ENCODE measurements around the gene JMJD7.
A peak's percentile ranks its signal among the peaks of the same experiment; 100 is the strongest.

Gene JMJD7

DNA sequence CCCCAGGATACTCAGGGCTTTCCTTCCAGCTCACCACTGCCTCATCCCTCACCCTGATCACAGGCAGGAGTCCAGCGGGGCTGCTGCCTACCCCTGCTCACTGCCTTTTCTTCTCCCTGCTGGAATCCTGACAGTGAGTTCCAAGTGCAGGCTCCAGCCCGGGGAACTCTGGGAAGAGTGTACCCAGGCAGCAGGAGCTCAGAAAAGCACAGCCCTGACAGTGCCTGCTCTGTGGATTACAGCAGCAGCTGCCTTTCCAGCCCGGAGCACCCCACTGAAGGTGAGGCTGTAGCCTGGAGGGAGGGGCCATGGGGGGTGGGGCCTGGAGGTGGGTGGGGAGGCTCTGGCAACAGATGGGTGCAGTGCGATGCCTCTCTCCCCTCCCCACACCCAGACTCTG, 6.1 kb upstream of the JMJD7 start:
- no peak for DNase-seq (ENCODE audit: low read depth in 2 of 2)

DNA sequence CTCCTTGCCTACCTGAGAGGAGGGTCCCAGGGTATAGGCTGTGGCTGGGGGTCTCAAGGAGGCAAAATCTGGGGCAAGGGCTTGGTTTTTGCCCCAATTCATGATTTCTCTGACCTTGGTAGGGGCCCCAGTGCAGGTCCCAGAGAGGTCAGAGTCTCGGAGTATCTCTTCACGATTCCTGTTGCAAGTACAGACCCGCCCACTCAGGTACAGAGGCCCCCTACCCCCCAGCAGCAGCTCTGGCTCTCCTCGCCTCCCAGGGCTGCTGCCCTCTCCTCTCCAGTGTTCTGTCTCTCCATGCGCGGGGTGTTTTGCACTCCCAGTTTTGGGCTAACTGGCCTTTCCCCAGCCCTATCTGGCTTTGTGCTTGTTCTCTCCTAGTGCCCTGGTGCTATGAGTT, 5.4 kb upstream of the JMJD7 start:
- DNase-seq (ENCODE audit: low read depth in 2 of 2) = no peak

DNA sequence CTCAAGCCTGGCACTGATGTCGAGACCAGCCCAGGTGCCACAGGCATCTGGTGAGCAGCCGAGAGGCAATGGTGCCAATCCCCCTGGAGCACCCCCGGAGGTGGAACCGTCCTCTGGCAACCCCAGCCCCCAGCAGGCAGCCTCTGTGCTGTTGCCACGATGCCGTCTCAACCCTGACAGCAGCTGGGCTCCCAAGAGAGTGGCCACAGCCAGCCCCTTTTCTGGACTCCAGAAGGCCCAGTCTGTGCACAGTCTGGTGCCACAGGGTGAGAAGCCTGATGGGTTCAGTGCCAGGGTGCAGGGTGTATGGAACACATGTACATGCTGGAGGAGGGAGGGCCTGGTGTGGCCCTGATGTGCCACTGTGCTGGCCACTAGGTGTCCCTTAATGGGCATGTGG, 4.9 kb upstream of the JMJD7 start:
- no peak for DNase-seq (ENCODE audit: low read depth in 2 of 2)

DNA sequence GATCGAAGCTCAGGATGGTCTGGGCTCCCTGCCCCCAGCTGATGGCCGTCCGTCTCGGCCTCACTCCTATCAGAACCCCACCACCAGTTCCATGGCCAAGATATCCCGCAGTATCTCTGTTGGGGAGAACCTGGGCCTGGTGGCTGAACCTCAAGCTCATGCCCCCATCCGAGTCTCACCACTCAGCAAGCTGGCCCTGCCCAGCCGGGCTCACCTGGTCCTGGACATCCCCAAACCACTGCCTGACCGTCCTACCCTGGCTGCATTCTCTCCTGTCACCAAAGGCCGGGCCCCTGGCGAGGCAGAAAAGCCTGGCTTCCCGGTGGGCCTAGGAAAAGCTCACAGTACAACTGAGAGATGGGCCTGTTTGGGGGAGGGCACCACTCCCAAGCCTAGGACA, 4.4 kb upstream of the JMJD7 start:
- no peak for DNase-seq (ENCODE audit: low read depth in 2 of 2)

DNA sequence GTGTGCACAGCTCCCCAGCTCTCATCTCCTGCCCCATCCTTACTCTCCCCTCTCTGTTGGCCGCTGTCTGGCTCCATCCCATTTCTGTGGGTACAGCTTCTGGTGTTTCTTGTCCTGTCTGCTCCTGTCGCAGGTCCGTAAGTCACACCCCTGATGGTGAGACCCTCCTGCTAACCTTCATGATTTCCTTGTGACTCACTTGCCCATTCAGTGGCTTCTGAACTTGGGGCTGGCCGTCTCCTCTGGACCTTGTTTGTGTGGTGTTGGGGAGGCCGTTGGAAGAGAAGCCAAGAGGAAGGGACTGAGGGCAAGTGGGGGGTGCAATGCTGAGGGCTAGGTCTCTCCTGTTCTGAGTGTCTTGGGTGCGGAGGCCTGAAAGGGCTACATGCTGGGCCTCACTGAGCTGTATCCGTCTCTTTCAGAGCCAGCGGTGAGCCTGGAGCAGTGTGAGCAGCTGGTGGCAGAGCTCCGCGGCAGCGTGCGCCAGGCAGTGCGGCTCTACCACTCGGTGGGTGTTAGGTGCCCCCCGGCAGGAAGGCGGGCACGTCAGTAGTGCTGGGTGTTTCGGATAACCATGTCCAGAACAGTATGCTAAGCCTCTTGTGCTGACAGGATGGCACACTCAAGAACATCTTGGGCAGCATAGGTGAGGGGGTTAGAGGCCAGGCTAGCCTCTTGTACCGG, 3.7 kb upstream of the JMJD7 start:
- DNase-seq (ENCODE audit: low read depth in 2 of 2) = no peak

DNA sequence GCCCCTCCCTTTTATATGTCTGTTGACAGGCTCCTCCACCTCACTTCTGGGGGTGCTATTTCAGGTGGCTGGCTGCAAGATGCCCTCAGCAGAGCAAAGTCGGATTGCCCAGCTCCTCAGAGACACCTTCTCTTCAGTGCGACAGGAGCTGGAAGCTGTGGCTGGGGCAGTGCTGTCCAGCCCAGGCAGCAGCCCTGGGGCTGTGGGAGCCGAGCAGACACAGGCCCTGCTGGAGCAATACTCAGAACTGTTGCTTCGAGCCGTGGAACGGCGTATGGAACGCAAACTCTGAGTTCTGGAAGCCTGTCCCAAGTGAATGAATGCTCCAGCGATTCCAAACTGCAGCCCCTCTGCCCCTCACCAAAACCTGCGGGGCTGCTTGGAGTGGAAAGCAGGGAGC, 2.7 kb upstream of the JMJD7 start:
- no peak for DNase-seq (ENCODE audit: low read depth in 2 of 2)

DNA sequence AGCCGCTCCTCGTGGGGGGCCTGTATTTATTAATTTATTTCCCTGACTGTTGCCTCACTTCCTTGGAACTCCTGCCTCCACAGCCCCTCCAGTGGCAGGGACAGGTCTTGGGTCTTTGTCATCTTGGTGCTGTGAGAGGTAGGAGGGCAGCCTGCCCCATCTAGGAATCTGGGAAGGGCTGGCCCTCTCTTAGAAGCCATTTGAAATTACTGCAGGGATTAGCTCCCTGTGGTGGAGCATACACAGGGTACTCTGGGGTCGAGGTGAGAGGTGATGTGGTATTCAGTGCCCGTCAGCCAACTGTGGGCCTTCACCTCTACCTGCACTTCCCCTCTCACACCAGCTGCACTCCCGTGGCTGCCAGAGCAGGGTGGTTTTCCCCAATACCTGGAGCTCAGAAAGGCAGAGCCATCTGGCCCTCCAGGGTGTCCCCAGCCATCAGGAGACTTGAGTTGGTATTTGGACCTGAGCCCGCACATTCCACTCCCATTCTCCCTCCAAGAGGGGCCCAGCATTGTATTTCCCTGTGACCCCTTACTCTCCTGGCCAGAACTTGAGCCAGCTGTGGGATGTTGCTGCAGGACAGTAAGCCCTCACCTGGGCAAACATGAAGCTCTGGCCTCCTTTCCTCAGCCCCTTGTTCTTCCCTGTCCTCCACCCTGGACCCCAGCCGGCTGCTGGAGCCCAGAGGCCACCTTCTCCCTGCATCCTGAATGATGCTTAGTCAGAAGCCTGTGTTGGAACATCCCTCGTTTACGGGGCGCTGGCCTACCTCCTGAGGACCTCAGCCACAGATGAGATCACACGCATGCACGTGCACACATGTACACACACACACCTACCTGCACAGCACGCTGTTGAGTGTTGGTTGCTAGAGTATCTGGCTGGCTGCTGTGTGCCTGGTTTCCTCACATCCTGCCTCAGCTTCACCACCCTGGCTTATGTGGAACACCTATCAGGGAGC, 2.0 kb upstream of the JMJD7 start:
- no peak for DNase-seq (ENCODE audit: low read depth in 2 of 2)

DNA sequence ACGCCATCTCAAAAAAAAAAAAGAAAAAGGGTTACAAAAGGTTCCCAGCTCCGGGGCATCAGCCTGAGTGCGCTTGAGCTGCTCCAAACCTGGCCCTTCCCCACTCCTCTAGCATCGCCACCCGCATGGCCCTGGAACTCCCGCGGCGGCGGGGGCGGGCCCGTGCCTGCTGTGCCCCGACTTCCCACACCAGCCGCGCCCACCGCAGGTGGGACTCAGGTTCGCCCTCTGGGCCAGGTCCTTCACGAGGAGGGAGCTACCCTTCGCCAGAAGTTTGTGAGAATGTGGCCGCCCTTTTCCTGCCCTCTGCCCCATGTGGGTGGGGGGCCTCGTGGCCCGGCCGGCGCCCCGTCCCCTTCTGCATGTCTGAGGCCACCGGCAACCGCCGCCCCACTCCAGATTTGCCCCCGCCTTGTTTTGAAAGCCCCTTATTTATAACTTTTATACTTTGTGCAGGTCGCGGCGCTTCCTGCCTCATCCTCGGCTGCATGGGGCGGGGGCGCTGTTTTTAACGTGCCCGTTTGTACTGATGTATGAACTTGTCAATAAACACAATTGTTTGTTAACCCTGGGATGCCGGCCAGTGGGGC, 507 bp upstream of the JMJD7 start:
- DNase-seq (ENCODE audit: low read depth in 2 of 2) = no peak

DNA sequence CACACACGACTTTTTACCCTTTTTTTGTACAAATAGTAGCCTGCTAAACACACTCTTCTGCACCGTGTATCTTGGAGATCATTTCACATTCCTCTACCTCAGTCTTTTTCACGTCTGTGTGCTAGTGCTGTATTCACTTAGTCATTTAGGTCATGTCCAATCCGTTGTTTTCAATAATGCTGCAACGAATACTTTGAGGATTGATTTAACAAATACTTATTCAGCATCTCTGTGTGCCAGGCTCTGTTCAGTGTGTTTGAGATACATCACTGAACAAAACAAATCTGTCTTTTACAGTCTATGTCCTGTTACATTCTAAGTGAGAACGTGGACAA, 882 bp downstream of the JMJD7 start:
- DNase-seq (ENCODE audit: low read depth in 2 of 2) = no peak

DNA sequence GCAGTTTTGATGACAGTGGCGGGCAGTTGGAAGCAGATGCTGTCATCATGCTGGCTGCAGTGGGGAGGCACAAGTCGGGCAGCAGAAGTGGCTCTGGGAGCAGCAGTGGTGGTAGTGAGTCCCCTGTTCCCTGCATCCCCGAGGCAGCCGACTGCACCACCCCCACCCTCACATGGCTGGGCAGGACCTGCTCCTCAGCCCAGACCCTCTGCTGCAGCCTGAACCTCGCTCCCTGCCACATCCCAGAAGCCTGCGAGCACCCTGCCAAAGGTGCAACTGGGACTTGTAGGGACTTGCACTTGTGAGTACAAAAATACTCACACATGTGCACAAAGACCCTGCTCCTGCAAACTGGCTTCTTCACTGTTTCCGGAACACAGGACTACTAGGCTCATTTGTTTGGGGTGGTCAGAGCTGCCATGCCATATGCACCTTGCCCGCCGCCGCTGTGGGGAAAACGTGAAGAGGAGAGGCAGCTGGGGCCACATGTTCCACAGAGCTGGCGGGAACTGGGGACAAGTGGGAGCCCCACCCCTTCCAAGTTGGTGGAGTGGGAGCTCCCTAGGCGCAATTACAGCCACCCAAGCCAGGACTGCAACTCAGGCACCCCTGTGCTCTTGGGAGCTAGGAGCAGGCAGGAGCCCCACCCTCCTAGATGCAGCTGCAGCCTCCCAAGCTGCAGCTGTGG, 2.2 kb downstream of the JMJD7 start:
- no peak for DNase-seq (ENCODE audit: low read depth in 2 of 2)

DNA sequence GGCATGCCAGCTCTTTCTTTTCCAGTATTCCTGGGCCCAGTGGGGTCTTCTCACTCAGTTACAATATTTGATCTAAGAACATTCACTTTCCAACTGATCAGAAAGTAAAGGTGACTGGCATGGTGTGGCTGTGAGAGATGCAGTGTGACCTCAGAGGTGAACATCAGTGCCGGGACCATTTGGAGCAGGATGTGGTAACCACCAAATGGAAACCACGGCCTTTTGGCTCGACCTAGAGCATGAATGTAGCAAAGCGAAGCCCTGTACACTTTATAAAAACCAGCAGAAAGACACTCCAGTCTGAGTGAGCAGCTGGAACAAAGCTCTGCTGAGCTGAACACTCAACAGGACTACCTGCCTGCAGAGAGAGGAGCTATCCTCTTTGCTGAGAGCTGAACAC, 3.4 kb downstream of the JMJD7 start:
- peak in 1 of 2 donors; percentile 14 for DNase-seq (ENCODE audit: low read depth in 2 of 2)

DNA sequence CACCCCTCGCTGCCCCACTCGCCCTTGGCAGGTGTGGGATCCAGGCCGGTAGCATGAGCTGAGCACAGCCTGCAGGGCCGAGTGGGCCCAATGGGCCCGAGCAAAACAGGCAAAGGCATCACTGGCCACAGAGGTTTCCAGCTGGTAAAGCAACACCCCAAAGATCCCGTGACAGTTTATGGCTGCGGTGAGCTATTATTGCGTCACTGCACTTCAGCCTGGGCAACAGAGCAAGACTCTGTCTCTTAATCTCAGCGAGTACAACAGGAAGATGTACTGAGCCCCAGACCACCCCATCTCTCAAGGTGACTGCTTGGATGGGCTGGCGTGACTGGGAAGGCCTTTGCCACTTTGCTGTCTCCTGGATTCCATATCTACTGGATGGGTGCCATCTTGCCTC, 4.3 kb downstream of the JMJD7 start:
- DNase-seq (ENCODE audit: low read depth in 2 of 2) = no peak

DNA sequence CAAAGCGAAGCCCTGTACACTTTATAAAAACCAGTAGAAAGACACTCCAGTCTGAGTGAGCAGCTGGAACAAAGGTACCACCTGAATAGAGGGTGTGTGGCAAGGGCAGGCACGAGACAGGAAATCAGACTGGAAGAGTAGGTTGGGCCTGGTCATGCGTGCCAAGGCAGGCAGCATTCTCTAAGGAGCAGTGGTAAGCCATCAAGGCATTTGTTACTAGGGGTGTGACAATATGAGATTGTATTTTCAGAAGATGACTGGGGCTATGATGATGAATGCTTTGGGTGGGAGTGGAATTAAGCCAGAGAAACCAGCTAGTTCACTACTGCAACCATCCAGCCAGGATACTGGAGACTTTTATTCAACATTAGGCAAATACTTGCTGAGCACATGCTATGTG, 5.0 kb downstream of the JMJD7 start:
- no peak for DNase-seq (ENCODE audit: low read depth in 2 of 2)

DNA sequence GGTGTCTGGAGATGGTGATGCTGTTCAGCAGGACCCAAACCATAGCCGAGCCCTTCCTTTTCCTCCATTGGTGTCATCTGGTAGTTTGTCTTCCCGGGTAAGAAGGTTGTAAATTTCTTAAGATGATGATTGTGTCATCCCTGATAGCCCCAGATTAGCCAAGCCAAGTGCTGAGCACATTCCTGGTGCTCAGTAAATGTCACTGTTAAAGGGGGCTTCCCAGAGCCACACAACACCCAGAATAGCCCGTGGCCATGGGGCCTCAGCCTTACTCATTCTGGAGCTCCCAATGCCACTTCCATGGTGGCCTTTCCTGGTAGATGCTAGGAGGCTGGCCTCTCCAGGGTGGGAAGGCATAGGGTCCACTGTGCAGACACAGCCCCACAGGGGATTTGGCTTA, 6.2 kb downstream of the JMJD7 start:
- no peak for DNase-seq (ENCODE audit: low read depth in 2 of 2)

DNA sequence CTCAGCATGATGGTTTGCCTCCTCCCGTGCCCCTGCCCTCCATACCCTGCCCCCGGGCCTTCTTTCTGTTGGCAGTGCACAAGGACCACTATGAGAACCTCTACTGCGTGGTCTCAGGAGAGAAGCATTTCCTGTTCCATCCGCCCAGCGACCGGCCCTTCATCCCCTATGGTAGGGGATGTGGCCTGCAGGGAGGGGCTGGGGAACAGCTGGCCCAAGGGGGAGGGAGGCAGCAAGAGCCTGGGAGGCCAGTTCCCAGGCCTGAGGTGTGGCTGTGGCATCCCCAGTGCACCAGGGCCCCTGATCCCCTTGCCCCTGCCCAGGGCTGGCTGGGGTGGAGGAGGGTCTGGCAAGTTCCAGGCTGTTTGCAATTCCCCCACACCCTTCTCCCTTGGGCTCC, 8.2 kb downstream of the JMJD7 start:
- no peak for DNase-seq (ENCODE audit: low read depth in 2 of 2)

DNA sequence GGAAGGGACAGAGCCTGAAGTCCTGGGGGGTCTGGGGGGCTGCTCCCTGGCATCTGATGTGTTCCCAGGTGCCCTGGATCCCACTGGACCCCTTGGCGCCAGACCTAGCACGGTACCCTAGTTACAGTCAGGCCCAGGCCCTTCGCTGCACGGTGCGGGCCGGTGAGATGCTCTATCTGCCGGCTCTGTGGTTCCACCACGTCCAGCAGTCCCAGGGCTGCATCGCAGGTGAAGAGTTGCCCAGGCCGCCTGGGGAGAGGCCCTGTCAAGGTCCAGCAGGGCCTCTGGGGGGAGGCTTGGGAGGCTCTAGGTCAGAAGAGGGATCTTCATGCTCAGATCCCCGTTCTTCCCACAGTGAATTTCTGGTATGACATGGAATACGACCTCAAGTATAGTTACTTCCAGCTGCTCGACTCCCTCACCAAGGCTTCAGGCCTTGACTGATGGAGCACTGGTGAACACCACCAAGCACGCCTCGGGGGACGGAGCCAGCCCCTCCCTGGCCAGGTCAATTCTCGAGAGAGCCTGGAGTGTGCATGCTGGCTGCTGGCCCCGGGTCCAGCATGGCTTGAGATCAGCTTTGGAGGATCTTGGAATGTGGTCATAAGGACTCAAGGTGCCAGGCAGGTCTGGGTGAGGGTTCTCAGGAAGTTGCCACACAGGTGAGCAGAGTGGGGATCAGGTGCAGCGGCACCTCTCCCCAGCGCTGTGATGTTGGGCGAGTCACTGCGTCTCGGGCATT, 9.0 kb downstream of the JMJD7 start:
- no peak for DNase-seq (ENCODE audit: low read depth in 2 of 2)

DNA sequence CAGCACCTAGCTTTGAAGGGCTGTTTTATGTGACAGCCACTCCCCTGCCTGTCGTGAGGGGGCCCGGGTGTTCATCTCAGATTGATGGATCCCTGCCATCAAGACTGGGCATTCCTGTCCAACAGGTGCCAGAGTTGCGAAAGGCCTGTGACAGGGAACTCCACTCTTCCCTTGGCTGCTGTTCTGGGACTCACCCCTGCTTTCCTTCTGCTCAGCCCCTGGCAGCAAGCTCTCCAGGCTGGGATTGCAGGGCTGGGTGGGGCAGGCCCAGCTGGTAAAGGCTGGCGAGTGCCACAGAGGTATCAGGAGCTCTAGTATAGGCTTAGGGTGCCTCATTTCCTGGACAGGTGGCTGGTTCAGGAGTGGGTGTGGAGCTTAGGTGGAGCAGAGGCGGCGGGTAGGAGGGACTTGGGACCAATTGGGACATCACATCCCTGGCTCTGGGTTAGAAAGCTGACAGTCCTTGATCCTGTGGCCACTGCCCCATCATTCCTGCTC, 10.6 kb downstream of the JMJD7 start, which contains the start of gene PLA2G4B:
Gene PLA2G4B (plus strand): TSS at position 448 of the 498 bp plus-strand sequence. CDS start 67 bp downstream, outside the sequence.
- no peak for DNase-seq (ENCODE audit: low read depth in 2 of 2)

DNA sequence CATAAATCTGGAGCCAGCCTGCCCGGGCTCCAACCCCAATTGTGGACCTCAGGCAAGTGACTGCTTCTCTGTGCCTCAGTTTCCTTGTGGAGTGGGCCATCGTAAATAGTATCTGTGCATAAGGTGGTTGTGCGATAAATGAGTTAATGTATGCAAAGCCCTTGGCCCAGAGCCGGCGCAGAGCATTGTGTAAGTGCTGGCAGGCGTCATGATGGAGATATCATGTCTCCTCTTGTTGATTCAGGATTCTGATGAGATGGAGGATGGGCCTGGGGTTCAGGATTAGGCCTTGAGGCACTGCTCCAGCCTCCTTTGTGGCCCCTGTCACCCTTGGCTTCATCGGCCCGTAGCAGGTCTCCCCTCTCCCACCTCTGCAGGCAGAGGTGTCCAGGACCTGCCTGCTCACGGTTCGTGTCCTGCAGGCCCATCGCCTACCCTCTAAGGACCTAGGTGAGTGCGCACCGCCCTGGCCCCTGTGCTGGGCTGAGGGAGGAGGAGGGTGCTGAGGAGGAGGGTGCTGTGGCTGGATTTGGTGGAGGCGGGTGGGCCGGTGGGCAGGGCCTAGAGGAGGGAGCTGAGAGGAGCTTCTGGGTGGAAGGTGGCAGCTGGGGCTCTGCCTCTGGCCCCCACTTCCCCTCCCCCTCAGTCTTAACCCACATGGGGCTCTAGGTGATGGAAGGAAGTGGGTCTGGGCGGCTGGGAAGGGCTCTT, 12.0 kb downstream of the JMJD7 start:
- no peak for DNase-seq (ENCODE audit: low read depth in 2 of 2)

DNA sequence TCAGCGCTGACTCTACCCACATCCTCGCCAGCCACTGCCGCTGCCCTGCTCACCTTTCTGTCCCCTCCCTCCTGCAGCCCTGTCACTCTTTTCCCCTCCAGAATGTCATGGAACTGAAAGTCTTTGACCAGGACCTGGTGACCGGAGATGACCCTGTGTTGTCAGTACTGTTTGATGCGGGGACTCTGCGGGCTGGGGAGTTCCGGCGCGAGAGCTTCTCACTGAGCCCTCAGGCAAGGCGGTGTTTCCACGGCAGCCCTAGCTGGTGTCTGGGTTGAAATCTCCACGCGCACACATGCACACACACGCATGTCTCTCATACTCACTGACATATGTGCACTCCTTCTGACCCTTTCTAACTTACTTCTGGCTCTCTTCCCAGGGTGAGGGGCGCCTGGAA, 12.8 kb downstream of the JMJD7 start:
- no peak for DNase-seq (ENCODE audit: low read depth in 2 of 2)

DNA sequence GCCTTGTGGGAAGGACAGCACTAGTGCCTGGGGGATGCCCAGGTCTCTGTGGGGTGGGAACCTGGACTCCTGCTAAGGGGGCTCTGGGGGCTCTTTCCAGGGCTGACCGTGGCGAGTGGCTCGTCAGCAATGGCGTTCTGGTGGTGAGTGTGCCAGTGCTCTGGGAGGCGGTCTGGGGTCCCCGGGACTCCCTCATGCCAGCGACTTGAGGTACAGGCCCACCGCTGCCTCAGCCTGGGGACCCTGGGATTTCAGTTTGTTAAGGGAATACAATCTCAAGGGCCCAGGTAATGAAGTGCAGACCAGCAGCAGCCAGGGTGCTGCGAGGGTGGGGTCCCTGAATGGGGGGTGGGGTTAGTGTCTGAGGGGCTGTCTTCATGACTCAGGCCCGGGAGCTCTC, 13.2 kb downstream of the JMJD7 start:
- DNase-seq (ENCODE audit: low read depth in 2 of 2) = no peak

DNA sequence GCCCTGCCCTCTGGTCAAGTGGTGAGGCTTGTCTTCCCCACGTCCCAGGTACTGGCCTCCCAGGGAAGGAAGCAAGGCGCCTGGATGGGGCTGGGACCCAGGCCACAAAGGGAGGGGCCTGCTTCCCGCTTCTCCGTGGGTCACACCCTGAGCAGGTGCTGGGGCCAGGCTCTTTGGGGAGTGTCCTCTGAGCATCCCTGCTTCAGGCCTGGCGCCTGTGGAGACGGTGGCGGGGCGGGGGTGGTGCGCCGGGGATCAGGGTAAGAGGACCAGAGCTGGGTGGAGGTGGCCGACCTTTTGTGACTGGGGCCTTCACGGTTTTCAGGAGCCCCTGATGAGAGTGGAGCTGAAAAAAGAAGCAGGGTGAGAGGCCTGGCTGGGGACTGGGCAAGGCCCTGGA, 14.3 kb downstream of the JMJD7 start:
- DNase-seq (ENCODE audit: low read depth in 2 of 2) = no peak
